IMR-90 (cell line): ENCODE measurements around the gene MYOM1.

Experiments
- BHLHE40 ChIP-seq: fragments of 150-350 bp; IDR thresholded peaks from 2 replicates; pipeline ENCODE4 v1.6.1; 2016; ENCODE audit warnings: mild to moderate bottlenecking, low read depth, low read length
- CHD1 ChIP-seq: IDR thresholded peaks from 2 replicates; pipeline ENCODE4 v1.6.1; 2012; ENCODE audit warnings: low read depth, low read length, improper control_type of control experiment
- FOS ChIP-seq: fragments of 150-350 bp; IDR thresholded peaks from 2 replicates; pipeline ENCODE4 v1.6.1; 2016; ENCODE audit warnings: low read depth, low read length
- MAFK ChIP-seq: IDR thresholded peaks from 2 replicates; pipeline ENCODE4 v1.6.1; 2012; ENCODE audit warnings: low read depth, low read length, improper control_type of control experiment
- MAZ ChIP-seq: IDR thresholded peaks from 2 replicates; pipeline ENCODE4 v1.6.1; 2012; ENCODE audit warnings: low read depth, mild to moderate bottlenecking, low read length, improper control_type of control experiment, moderate library complexity, borderline replicate concordance
- NFE2L2 ChIP-seq: fragments of 150-350 bp; IDR thresholded peaks from 2 replicates; pipeline ENCODE4 v1.6.1; 2016; ENCODE audit warnings: low read depth, mild to moderate bottlenecking, low read length
- POLR2A ChIP-seq: IDR thresholded peaks from 2 replicates; pipeline ENCODE4 v1.6.1; 2012; ENCODE audit warnings: mild to moderate bottlenecking, low read depth, low read length
- RFX5 ChIP-seq: IDR thresholded peaks from 2 replicates; pipeline ENCODE4 v1.8.0; 2012; ENCODE audit warnings: low read depth, mild to moderate bottlenecking, low read length, moderate library complexity
- SMC3 ChIP-seq: fragments of 150-350 bp; IDR thresholded peaks from 2 replicates; pipeline ENCODE4 v1.6.1; 2016; ENCODE audit warnings: low read depth, mild to moderate bottlenecking, antibody characterized with exemption, low read length, moderate library complexity
- TF ChIP-seq, protein P1 (sequence below): fragments of 150-350 bp; IDR thresholded peaks from 2 replicates; pipeline ENCODE4 v1.6.1; 2017; ENCODE audit warnings: mild to moderate bottlenecking, antibody characterized with exemption, low read length, low read depth
- TF ChIP-seq, protein P2 (sequence below): conservative IDR thresholded peaks from 2 replicates; pipeline ENCODE4 v1.5.1; 2012; ENCODE audit warnings: mild to moderate bottlenecking, low read depth, low read length, improper control_type of control experiment

DNA sequence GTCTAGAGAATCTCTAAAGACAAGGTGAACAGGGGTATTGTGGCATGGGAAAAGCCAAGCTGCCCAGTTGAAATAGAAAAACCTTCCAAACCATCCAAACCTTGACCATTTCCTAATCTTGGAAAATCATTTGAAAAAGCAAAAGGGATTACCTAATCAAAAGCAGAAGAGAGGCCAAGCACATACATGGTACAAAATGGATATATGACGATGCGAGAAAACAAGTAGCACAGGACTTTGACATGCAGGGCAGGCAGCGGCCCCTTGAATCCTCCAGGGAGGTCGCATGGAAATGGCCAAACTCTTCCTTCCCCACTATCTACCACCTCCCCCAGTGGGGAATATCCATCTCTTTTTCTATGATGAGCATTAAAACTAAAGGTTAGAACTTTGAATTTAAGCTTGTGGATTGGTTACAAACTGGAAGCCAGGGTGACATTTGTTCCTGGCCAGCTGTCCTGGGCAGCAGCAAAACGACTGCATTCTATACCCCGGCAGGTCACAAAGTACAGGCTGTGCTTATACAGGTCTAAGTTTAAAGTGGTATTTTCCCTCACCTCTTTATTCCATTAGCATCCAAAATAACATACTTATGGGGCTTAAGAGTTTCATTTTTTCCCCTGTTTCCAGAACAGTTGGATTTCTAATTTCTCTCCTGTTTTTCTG, 24.7 kb downstream of the MYOM1 start:
- TF ChIP-seq, protein P1, sequence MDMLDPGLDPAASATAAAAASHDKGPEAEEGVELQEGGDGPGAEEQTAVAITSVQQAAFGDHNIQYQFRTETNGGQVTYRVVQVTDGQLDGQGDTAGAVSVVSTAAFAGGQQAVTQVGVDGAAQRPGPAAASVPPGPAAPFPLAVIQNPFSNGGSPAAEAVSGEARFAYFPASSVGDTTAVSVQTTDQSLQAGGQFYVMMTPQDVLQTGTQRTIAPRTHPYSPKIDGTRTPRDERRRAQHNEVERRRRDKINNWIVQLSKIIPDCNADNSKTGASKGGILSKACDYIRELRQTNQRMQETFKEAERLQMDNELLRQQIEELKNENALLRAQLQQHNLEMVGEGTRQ = no peak
- TF ChIP-seq BHLHE40 (no peak), MAFK (no peak), POLR2A (no peak), NFE2L2 (no peak), CHD1 (no peak), MAZ (no peak), FOS (no peak), RFX5 (no peak), SMC3 (no peak)
- TF ChIP-seq, protein P2, sequence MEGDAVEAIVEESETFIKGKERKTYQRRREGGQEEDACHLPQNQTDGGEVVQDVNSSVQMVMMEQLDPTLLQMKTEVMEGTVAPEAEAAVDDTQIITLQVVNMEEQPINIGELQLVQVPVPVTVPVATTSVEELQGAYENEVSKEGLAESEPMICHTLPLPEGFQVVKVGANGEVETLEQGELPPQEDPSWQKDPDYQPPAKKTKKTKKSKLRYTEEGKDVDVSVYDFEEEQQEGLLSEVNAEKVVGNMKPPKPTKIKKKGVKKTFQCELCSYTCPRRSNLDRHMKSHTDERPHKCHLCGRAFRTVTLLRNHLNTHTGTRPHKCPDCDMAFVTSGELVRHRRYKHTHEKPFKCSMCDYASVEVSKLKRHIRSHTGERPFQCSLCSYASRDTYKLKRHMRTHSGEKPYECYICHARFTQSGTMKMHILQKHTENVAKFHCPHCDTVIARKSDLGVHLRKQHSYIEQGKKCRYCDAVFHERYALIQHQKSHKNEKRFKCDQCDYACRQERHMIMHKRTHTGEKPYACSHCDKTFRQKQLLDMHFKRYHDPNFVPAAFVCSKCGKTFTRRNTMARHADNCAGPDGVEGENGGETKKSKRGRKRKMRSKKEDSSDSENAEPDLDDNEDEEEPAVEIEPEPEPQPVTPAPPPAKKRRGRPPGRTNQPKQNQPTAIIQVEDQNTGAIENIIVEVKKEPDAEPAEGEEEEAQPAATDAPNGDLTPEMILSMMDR = no peak
